HuH-7.5 (cell line): ENCODE results near the gene ROR2.

ENCODE experiments used
- DNase-seq: peaks from one replicate; pipeline ENCODE4 v3.0.0; 2011; ENCODE audit warnings: low spot score

Gene ROR2

DNA sequence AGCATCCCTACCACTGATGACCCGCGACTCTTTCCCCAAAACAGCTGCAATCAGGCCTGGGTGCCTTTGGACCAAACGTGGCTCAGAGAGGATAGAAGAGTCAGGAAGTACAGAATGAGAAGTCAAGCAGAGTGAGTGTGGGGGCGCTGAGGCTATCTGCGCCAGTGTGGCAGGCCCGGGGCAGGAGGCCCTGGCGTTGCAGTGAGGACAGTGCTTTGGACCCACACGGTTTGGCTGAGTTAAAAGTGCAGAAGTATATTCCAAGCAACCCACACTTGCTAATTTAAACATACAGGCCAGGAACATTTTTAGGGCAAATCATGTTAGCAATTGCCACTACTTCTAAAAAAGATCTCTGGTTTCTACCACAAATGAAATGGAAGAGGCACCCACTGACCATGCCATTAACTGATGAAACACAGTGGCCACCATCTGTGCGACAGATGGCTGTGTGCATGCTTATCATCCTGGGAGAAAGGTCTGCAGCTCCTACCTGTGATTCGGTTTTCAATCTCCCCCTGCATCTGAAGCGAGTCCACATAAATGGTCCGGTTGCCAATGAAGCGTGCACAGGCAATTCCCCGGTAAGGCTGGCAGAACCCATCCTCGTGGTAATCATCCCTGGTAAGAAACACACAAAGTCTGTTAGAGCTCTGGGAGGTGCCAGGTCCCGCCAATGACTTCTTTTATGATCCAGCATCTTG, 213.0 kb downstream of the ROR2 start:
- DNase-seq, result no peak

DNA sequence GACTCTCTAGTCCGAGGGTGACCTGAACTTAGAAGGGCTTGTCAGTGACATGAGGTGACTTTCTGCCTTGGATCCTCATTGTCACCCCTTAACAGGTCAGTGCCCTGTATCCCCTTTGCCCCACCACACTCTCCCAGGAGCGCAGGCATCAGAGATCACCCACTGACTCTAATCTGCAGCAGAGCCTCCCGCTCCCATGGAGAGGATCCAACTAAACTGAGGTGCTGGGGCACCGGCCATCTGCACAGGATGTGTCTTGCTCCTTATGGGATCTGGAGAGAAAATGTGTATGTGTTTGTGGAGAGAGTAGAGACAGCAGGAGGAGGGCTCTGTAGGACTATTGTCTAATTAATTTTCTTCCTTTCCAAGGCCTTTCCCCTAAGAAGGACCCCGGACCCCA, 213.7 kb downstream of the ROR2 start:
- no peak for DNase-seq

DNA sequence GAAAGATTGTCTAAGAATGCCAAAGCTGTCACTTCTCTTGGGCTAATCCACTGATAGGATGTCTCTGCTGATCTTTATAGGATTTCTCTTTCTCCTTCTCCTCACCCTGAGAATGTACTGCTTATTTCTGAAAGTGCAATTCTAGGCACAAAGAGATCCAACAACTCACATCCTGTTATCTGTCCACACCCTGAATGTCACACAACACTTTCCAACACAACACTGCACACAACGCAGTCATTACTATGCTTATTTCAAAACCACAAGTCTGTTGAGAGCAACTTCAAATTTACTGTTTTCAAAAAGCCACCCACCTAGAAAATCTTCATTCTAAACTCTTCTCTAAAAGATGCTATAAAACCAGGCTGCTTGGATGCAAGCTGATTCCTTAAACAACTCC, 215.0 kb downstream of the ROR2 start:
- DNase-seq, result no peak

DNA sequence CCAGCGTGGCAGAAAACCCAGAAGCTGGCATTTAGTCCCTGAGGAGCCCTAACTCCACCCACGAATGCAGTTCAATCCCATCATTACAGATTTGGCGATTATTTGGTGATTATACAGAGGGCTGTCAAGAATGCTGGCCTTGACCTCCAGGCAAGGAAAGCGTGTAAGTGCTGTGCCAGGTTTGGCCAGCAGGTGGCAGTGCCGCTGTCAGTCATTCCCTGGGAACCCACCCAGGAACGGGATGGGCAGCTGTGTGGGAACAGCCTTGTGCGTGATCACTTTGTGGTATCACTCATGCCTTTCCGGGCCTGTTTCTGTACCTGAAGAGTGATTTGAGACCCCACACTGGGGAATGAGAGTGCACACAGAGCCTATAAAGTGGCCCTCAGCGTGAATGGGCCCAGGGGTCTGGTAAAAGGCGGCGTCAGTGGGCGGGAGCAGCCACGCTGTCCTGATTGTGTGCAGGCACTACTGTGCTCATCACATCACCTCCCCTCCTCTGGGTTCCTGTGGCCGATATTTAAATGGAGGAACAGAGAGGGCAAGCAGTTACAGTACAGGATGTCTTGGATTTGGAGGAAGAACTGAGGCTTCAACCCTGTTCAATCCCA, 215.6 kb downstream of the ROR2 start:
- peak; percentile 78 for DNase-seq

DNA sequence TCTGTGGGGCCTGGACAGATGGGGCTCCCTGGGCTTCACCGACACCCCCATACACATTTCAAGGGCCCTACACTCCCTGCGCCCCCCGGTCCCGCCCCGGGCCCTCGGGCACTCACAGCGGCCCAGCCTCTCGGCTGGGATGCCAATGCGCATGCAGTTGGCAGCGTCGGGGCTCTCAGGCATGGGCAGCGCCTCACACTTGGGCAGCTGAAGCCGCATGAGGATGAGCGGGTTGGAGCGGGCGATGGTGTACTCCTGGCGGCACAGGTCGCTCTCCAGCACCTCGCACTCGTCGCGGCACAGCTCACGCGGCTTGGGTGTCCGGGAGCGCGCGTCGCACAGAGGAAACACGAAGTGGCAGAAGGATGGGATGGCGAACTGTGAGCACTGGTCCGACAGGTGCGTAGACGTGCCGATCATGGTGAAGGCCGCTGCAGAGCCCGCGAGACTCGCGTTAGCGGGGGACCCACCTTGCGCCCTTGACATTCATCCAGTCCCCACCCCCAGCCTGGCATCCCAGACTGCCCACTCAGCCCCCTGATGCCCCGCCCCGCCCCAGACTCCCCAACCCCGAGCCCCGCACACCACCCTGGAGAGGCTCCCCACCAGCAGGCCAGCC, 216.9 kb downstream of the ROR2 start:
- no peak for DNase-seq

DNA sequence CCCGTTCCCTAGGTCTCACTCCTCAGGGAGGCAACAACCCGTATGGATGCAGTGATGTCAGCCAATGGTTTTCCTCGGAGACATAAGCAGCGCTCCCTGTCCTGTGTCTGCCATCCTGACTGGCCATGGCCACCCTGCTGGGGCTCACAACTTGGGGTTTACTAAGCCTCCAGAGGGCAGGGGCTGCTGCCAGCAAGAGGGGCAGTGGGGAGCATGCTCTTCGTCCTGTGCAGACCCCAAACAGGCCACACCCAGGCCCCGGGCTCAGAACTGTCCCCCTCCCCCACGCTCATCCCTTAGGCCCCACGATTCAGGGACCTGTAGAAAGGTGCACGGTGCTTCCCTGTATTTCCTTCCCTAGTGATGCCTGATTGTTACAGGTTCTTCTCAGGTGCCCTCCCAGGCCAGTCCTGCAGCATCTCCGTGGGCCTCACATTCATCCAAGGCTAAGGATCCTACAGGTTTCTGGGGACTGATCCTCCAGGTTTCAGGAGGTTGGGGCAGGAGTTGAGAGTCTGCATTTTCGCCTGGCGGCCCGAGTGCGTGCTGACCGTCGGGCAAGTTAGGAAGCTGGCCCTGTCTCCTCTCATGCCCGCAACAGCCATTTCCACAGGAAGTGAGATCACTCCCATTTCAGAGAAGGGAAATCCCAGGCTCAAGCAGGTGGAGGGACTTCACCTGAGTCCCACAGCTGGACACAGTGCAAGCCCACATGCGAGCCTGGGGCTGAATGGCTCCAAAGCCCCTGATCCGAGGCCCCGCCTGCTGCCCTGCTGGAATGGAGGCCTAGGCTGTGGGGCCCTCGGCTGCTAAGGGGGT, 217.6 kb downstream of the ROR2 start:
- no peak for DNase-seq

DNA sequence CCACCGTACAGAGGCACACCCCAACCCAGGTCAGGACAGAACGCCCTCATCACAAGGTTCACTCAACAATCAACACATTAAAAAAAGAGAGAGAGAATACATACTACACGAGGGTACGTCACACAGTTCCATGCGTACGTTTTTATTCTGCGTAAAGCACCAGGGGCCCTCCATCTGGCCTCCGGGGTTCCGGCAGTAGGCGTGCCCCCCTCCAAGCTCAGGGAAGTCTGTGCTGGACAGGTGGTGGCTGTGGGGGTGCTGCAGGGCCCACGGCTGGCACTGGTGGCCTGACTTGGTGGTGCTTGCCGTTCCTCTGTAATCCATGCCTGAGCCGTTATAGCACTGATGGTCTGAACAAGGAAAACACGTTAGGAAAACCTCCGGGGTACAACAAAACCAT, 219.2 kb downstream of the ROR2 start:
- no peak for DNase-seq

DNA sequence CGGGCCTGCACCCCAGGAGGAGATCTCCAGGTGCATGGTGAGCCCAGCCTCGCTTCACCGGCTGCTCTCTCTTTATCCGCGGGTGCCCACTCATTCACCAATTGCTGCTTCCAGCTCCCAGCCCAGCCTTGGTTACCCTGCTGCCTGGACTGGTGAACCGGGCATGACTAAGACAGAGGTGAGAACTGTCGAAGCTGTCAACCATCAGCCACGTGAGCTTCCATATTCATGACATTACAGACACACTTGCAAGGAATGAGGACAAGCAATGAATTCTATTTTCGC, 220.5 kb downstream of the ROR2 start:
- DNase-seq, result no peak

DNA sequence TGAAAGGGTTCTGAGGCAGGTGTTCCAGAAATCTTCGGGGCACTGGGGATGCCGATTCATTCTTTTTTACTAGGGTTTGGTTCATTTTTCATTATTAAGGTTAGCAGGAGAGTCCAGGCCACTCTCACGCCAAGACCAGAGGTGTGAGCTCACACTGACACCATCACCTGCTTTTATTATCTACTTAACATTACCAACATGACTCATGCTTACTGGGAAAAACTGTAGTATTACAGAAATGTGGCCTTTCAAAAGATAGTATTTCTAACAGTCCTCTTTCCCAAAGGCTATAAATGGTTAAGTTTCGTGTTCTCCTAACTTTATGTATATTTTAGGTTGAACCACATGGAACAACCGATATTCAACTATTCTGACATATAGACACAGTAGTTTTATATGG, 222.1 kb downstream of the ROR2 start:
- DNase-seq, result no peak

DNA sequence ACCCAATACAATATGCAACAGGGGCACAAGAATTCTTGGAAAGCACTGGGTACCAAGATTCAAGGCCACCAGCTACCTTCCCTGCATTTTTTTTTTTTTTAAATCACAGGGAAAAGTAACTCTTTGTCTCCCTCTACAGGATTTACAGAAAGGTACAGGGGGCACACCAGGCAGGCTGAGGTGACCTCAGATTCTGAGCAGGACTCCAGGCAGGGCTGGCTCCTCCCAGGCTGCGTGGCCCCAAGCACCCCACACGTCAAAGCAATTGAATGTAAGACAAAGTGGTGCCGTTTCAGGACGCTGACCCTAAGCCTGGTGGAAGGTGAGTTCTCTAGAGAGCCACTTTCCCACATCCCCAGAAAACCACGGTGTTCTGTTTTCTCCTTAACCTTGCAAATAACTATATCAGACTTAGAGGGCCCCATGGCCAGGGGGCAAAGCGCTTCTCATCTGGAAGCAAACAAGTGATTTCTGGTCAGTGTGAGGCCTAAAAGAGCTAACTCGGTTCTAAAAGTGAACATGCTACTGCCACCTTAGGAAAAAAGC, 222.6 kb downstream of the ROR2 start:
- peak; percentile 84 for DNase-seq

DNA sequence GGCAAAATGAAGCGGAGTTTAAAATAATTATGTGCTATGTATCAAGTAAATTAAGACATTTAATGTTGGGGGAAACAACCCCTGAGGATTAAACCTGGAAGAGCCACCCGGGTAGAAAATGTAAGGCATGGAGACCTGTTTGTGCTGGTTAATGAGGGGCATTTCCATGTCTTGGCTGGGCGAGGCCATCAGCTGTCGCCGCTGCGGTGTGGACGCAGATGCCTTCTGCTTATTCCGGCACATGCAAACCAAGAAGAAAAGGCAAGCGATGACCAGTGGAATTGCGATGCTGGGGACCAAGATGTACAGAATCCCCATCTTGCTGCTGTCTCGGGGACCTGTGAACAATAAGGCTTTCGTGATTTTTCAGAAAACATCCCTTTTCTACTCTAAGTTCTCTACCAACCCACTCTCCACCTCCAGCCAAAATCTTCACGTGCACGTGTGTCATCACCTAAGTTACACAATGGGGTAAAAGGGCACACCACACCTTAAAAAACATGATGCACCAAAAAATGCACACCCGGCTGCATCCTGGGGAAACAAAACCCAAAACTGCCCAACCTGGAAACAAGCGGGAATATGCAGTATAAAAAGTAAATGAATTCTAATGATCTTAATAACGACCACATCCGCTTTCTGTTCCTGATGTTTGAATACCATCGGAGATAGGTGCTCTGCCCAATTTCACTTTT, 223.5 kb downstream of the ROR2 start:
- DNase-seq, result no peak

DNA sequence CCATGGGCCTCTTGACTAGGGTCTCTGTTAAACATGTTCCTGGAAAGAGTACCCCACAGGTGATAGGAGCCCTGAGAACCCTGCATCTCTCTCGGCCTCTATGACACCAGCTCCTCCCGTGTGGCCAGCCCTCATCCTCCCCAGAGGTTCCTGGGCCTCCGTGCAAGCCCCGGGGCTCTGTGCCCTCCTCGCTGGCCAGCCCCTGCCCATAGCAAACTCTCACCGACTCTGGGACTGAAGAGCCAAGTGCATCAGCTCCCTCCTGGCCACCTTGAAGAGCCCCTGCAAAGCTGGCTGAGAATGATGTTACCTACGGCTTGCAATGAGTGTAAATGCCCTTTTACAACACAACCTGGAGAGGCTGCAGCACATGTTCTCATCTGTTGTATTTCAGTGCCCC, 224.4 kb downstream of the ROR2 start:
- DNase-seq, result no peak

DNA sequence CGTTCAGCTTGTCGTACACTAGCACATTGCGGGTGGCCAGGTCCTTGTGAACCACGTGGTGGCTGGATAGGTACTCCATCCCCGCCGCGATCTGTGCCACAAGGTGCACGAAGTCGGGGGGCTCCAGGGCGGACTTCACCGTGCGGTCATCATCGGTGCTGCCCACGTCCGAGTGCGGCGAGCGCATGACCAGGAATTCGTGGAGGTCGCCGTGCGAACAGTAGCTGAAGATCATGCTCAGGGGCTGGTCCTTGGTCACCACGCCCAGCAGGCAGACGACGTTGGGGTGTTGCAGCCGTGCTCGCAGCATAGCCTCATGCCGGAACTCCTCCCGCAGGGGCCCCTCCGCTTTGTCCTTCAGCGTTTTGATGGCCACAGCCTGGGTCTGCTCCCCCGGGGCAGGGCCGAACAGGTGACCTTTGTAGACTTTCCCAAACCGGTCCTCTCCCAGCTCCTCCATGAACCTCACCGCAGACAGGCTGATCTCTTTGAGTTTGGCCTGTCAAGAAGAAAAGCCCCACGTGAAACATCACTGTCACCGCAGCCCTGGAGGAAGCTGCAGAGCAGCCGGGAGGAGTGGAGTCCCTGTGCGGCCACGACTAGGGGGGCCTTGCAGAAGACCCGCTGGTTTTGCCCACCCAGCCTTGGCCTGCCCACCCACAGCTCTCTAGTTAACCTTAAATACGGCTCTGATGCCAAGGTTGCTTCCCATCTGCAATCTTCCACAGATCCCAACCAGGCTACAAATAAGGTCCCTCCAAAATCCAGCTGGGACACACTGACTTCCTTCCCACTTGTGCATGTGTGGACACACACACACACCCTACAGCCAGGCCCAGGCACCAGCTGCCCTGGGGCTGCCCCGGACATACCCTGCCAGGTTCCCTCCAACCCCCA, 225.2 kb downstream of the ROR2 start:
- DNase-seq, result no peak

DNA sequence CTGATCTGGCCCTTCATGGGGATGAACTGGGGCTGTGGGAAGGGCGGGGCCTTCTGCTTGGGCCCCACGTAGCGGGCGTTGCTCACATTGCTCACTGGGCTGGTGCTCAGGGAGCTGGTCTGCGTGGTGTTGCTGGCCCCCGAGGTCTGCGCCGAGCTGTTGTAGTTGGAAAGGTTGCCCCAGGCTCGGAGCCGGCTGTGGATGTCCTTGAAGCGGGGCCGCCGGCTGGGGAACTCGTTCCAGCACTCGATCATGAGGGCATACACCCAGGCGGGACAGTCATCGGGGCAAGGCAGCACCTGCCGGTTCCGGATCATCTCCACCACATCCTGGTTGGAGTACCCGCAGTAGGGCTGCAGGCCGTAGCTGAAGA, 226.0 kb downstream of the ROR2 start:
- no peak for DNase-seq

DNA sequence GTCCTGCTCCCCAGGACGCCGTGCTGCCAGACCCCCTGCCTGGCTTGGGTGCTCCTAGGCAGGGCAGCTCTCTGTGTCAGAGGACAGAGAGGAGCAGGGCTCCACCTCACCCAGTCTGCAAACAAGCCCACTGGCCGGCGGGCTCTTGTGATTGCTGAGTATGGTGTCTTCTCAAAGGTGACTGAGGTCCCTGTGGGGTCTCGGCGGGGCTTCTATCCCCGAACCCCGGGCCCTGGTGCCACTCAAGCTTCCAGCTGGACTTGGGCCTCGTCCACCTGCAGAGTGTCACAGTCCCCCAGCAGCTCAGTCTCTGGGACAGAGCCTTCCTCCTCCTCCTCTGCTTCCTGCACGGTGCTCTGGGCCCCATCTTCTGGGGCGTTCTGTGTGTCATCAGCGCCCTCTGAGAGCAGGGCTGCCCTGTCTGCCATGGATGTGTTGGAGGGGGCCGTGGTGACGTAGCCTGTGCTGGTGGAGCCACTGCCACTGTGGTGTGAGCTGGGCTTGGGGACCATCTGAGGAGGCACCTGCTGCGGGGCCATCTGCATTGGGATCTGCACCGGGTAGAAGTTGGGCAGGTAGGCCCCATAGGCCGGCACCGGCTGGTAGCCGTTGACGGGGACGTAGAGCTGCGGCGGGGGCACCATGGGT, 226.5 kb downstream of the ROR2 start:
- no peak for DNase-seq

DNA sequence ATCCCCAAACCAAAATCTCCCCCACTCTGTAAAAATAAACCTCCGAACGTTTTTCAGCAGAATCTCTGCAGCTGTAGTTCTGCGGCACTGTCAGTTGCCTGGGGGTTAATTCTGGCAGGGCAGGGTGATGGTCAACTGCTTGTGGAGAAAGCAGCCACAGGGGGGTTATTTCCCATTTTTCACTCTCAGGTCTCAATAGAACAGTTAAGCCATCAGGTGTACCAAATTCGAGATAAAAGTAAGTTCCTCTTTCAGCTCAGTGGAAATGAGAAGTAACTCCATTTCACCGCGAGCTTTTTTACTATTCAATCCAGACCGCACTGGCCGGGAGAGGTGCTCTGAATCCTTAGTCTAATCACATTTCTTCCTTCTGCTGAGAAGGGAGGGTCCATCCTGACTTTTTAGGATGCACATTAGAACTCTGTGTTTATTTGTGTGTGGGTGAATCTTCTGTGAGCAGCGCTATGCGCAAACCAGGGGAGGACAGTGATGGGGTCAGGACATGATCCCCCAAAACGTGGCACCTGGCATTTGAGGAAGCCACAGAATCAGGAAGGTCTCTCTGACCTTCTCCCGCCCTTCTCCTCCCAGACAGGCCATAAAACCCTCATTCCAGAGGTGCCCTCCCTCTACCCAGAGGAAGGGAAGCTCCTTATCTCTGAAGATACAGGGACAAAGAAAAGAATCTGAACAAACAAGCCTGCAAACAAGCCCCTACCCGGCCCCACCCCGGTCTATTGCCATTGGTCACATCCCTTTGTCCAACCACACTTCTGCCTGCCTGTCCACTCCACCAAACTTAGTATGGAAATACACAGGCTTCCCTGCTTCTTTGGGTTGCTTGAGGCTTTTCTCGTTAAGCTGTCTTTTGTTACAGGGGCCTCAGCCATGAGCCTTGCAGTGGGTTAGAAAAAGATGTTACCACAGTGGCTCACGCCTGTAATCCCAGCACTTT, 229.0 kb downstream of the ROR2 start:
- no peak for DNase-seq

DNA sequence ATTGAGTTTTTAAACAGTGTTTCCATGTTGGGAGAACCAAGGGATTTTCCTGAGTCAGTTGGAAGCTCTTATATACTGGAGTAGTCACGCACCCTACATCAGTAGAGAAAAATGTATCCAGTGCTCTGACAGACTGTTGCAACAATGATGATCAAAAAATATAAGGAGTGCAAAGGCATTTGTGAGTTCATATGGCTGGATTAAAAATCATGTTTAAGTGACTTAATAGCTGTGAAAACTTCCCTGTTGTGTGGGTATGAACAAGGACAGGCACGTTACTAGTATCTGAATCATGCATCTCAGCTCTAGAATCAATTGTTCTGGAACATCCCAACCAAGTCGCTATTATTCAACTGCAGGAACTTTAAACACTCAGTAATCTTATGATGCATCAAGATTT, 229.7 kb downstream of the ROR2 start:
- no peak for DNase-seq

DNA sequence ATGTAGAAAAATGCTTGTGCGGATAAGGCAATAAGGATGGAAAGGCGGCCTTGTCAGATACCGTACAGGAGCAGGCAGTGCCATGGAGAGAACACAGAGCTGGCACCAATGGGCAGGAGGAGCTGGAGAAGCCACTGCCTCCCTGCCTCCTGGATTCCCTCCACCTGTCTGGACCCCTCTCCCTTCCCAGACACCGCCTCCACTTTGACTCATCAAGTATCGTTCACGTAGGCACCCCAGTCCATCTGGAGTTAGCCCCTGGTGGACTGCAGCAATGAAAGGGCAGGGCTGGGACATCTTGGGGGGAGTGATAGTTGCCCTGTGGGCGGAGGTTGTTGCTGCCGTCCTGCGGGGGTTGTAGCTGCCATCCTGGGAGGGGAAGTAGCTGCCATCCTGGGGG, 232.0 kb downstream of the ROR2 start:
- DNase-seq, result no peak

DNA sequence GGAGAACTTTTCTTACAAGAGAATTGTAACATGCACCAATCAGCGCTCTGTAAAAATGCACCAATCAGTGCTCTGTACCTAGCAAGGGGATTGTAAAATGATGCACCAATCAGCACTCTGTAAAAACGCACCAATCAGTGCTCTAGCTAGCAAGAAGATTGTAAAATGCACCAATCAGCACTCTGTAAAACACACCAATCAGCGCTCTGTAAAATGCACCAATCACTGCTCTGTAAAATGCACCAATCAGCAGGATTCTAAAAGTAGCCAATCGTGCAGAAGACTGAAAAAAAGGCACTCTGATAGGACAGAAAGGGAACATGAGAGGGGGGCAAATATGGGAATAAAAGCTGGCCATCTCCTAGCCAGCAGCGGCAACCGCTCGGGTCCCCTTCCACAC, 233.2 kb downstream of the ROR2 start:
- no peak for DNase-seq

DNA sequence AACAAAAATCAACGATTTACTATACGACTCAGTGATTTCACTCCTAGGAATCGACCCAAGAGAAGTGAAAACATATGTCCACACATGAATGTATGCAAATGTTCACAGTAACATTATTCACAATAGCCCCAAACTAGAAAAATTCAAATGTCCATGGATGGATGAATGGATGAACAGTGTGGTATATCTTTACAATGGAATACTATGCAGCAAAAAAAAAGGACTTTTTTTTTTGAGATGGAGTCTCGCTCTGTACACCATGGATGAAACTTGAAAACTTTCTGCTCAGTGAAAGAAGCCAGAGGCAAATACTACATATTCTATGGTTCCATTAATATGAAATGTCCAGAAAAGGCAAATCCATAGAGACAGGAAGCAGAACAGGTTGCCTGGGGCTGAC, 233.8 kb downstream of the ROR2 start:
- no peak for DNase-seq
